Measurements from ENCODE around the gene KCNK7.

DNA sequence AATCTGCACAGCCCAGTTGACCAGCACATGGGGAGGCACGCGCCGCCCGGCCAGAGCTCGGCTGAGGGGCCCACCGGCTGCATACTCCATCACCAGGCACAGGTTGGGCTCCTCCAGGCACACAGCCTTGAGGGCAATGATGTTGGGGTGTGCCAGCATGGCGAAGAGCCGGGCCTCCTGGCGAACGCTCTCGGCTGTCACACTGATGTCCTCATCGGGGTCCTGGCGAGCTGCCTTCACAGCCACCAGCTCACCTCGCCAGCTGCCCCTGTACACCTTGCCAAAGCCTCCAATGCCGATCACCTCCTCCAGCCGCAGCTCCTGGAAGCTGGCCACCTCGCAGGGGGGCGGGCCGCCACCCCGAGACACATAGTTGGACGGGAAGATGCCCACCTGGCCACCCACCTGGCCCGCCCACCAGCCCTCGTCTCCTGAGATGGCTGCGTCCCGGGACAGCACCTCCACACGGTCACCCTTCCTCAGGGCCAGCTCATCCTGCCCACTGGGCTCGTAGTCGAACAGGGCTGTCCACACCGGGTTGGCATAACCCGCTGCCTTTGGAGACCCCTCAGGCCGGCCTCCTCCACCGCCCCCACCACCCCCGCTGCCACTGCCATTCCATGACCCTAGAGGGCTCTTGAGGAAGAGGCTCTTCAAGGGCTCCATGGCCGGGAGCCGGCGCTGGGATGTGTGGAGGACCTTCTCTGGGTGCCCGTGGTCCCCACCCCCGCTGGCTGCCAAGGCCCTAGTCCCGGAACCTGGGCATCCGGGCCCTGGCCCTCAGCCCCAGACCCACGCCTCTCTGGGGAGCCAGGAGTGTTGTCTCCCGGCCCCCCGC lies 17.7 kb upstream of the KCNK7 start:
- no peak for TF ChIP-seq TAF1 (IDR thresholded peaks at IDR 0.05; ENCODE audit: borderline replicate concordance, insufficient read depth, low read length)
- no peak for TF ChIP-seq POLR2AphosphoS5 (IDR thresholded peaks at IDR 0.05; ENCODE audit: low read depth, low read length)
- 0 out of 2 replicates have a peak, but pooled peaks have one; percentile 30 for TF ChIP-seq SIN3A (IDR thresholded peaks at IDR 0.05; ENCODE audit: borderline replicate concordance, insufficient read depth, low read length)
- no peak for TF ChIP-seq REST (IDR thresholded peaks at IDR 0.05; ENCODE audit: insufficient read depth in 1 of 2, low read depth in 2 of 2, low read length in 2 of 2)

All from PFSK-1 (cell line).